ENCODE measurements around the gene GPC6. TPM values are rescaled to one million over a fixed set of nuclear protein-coding genes. Genes with fewer than 3 reads are reported as not detected.

The GPC6 gene
- total and polyA plus RNA-seq, 12 donors = 0.15 to 5.4 (median 2.5) TPM

DNA sequence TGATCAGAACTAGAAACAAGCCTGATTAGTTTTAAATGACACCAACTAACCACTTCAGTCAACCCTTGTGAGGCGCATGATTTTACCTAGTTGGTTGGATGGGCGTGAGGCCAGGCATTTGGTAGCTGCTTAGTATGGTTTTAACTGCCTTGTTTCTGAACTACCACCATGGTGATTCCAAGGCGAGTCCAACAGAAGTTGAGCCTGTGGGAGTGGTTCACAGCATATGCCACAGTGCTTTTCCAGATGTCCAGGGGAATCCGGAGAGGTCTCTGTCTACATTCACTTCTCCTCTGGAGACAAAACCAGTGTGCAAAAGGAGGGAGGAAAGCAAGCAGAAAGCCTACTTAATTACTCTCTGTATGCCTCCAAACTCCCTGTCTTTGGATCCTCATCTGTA is 524.1 kb downstream of the GPC6 start:
- ATAC-seq = no peak

DNA sequence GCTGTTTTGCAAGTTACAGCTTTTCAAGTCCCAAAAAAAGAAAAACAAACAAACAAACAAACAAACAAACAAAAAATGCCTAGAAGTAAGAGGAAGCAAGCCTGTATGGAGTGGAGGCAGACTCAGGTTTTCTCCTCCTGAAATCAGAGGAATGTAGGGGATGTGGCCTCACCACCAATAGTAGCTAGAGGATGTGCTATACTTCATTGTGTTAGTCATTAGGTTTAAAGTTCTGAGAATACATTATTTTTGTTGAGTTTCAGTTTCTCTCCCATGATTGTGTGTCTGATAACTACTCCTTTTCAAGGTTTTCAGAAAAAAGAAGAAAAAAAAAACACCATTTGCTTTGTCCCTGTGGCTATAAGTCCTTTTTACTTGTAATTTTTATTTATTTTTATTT is 524.5 kb downstream of the GPC6 start:
- H3K9me3 ChIP-seq = no peaks in the 10 kb centered on the region
- TF ChIP-seq, protein P1, sequence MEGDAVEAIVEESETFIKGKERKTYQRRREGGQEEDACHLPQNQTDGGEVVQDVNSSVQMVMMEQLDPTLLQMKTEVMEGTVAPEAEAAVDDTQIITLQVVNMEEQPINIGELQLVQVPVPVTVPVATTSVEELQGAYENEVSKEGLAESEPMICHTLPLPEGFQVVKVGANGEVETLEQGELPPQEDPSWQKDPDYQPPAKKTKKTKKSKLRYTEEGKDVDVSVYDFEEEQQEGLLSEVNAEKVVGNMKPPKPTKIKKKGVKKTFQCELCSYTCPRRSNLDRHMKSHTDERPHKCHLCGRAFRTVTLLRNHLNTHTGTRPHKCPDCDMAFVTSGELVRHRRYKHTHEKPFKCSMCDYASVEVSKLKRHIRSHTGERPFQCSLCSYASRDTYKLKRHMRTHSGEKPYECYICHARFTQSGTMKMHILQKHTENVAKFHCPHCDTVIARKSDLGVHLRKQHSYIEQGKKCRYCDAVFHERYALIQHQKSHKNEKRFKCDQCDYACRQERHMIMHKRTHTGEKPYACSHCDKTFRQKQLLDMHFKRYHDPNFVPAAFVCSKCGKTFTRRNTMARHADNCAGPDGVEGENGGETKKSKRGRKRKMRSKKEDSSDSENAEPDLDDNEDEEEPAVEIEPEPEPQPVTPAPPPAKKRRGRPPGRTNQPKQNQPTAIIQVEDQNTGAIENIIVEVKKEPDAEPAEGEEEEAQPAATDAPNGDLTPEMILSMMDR (IDR thresholded peaks at IDR 0.05) = no peak
- H3K4me1 ChIP-seq = no peaks in the 10 kb centered on the region
- intact Hi-C loops (cut with DNase I) = no loop called here
- no peaks in the 10 kb centered on the region for H3K27me3 ChIP-seq
- no peak overlapping the region for H3K4me3 ChIP-seq
- ATAC-seq (no peak), DNase-seq (no peak)
- H3K27ac ChIP-seq = no peak overlapping the region
- H3K36me3 ChIP-seq = no peaks in the 10 kb centered on the region

More for the DNA sequence above, 524.1 kb downstream of the GPC6 start:
- H3K4me1 ChIP-seq = no peaks in the 10 kb centered on the region
- no peaks in the 10 kb centered on the region for H3K27me3 ChIP-seq
- H3K36me3 ChIP-seq = no peaks in the 10 kb centered on the region
- WGBS, 2 donors = 80 to 82% methylated on average over 4 of the region's 4 CpGs
- no peak overlapping the region for H3K4me3 ChIP-seq
- H3K9me3 ChIP-seq = no peaks in the 10 kb centered on the region
- no peak overlapping the region for H3K27ac ChIP-seq
- DNase-seq = no peak
- TF ChIP-seq, protein P1 (IDR thresholded peaks at IDR 0.05) = no peak
- intact Hi-C loops (cut with DNase I) = no loop called here

DNA sequence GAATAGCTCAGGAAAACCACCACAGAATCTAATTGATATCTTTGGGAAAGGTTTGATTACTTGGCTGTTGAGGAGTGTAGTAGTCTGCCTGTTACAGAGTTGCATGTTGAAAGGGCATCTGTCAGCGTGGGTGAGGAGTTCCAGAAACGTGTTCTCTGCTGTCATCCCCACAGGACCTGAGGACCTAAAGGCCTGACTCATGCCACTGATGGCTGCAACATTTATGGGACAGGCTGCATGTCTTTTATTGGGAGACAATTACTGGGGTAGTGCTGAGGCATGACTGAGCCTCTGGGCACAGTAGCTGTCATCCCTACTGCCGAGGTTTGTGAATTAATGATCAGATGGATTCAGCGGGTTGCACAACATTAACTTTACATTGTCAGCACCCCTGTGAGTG is 525.9 kb downstream of the GPC6 start:
- DNase-seq (peak; percentile 3 to 11), ATAC-seq (peak in 5 of 8 donors; percentile 14 to 94 (median 64))
- TF ChIP-seq, protein P1 (IDR thresholded peaks at IDR 0.05) = no peak
- Histone ChIP-seq H3K4me3 (no peak overlapping the region), H3K9me3 (no peaks in the 10 kb centered on the region), H3K27ac (no peak overlapping the region), H3K36me3 (no peaks in the 10 kb centered on the region), H3K27me3 (no peaks in the 10 kb centered on the region), H3K4me1 (no peaks in the 10 kb centered on the region)
- intact Hi-C loops (cut with DNase I) = no loop called here
- WGBS, 2 donors = 46 to 55% methylated on average over 4 of the region's 4 CpGs

DNA sequence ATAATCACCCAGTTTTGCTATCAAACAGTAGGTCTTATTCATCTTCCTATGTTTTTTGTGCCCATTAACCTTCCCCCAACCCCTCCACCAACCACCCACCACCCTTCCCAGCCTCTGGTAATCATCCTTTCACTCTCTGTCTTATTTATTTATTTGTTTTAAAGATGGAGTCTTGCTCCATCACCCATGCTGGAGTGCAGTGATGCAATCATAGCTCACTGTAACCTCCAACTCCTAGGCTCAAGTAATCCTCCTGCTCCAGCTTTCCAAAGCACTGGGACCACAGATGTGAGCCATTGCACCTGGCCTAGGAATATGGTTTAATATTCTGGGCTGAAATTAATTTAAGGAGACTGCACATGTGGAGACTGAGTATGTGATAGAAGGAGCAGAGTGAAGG is 527.0 kb downstream of the GPC6 start:
- Histone ChIP-seq H3K27me3 (no peaks in the 10 kb centered on the region), H3K36me3 (no peaks in the 10 kb centered on the region), H3K9me3 (no peaks in the 10 kb centered on the region), H3K4me3 (no peak overlapping the region), H3K27ac (no peak overlapping the region), H3K4me1 (no peaks in the 10 kb centered on the region)
- TF ChIP-seq, protein P1 (IDR thresholded peaks at IDR 0.05) = no peak
- no peak for DNase-seq
- ATAC-seq = no peak
- intact Hi-C loops (cut with DNase I) = no loop called here

DNA sequence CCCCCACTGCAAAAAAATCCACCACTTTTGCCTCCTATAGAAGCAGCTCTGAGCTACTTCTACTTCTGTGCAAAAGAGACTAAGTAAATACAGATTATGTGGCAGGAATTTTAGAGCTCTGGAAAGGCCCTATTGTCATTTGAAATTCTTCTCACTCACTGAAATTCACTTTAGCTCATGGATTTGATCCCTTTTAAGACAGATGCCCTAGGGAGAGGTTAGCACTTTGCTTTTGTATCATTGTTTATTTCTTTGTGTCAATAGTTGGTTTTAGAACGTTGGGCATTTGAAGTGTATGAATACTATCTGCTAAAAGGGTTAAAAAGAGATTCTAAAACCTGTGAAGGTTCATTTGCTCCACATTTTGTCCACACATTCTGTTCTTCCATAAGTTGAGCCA is 528.7 kb downstream of the GPC6 start:
- Histone ChIP-seq H3K36me3 (no peaks in the 10 kb centered on the region), H3K27me3 (no peaks in the 10 kb centered on the region), H3K4me1 (no peaks in the 10 kb centered on the region), H3K4me3 (no peak overlapping the region), H3K27ac (no peak overlapping the region), H3K9me3 (no peaks in the 10 kb centered on the region)
- TF ChIP-seq, protein P1 (IDR thresholded peaks at IDR 0.05) = no peak
- WGBS, 2 donors = 60 to 78% methylated on average over 1 of the region's 1 CpG
- DNase-seq (no peak), ATAC-seq (no peak)
- intact Hi-C loops (cut with DNase I) = no loop called here

All from heart right ventricle (tissue), 16 donors.